Measurements from ENCODE around the gene PPP3R1. TPM values are rescaled to one million over a fixed set of nuclear protein-coding genes. Genes with fewer than 3 reads are reported as not detected.

PPP3R1 gene
- total and polyA plus RNA-seq, 2 donors (not counting 3 experiments of a cell fraction or from before 2014, with no cell fraction given): 8.4 to 62.2 TPM

GRCh38 chr2:68178432-68178831 is 73.9 kb downstream of the PPP3R1 start:
- CTCF ChIA-PET: interaction anchor here (0.9 to 1.0 kb wide), 2 partner anchors 10 to 18 kb away, joined by 3 to 4 read pairs; no protein-coding TSS in a partner anchor

More at GRCh38 chr2:68178432-68178831, 73.9 kb downstream of the PPP3R1 start:
- dilution Hi-C loops (cut with MboI; ENCODE audit: extremely low pct_ligation_motif_present, low sequenced_read_pairs): no loop called here
- Histone ChIP-seq H3K4me1 (ENCODE audit: control insufficient read depth, extremely low read depth, insufficient read depth, low read length) (no peaks in the 10 kb centered on the region), H3K9ac (replicated peaks; ENCODE audit: extremely low read depth, insufficient read depth, low read length) (no peak overlapping the region), H4K20me1 (replicated peaks; ENCODE audit: control insufficient read depth, extremely low read depth, insufficient read depth, low read length) (peaks cover 3% of the 10 kb centered on the region), H3K36me3 (ENCODE audit: control insufficient read depth in 2 of 2, extremely low read depth in 1 of 2, insufficient read depth in 2 of 2, low read length in 2 of 2) (peaks cover 5 to 14% of the 10 kb centered on the region in 2 experiments), H3K27me3 (ENCODE audit: control insufficient read depth in 2 of 2, insufficient read depth in 2 of 2, low read length in 2 of 2) (no peaks in the 10 kb centered on the region), H3K27ac (ENCODE audit: insufficient read depth, low read depth, low read length) (no peak overlapping the region), H2AFZ (ENCODE audit: low read depth, low read length) (no peak overlapping the region), H3K9me1 (replicated peaks; ENCODE audit: control insufficient read depth, extremely low read depth, insufficient read depth, low read length) (no peaks in the 10 kb centered on the region), H3K79me2 (ENCODE audit: control insufficient read depth, insufficient read depth, low read length) (peaks cover 3% of the 10 kb centered on the region), H3K9me3 (replicated peaks; ENCODE audit: control insufficient read depth, insufficient read depth, low read length) (no peaks in the 10 kb centered on the region), H3K4me2 (ENCODE audit: insufficient read depth, low read length) (no peak overlapping the region), H3K4me3 (replicated peaks in 1 of 3; ENCODE audit: insufficient read depth in 1 of 3, low read depth in 1 of 3, low read length in 3 of 3) (no peak overlapping the region)
- TF ChIP-seq POLR2AphosphoS5 (IDR thresholded peaks at IDR 0.05; ENCODE audit: insufficient read depth, low read depth, low read length): no peak
- TF ChIP-seq GATA2 (IDR thresholded peaks at IDR 0.05; ENCODE audit: insufficient read depth, insufficient read length, low read depth, low read length): no peak
- no peak for TF ChIP-seq CTCF (IDR thresholded peaks at IDR 0.05; ENCODE audit: extremely low read depth in 1 of 2, insufficient read depth in 1 of 2, low read depth in 1 of 2, low read length in 2 of 2)
- TF ChIP-seq POLR2A (IDR thresholded peaks at IDR 0.05; ENCODE audit: low read depth, low read length): no peak
- no peak for TF ChIP-seq EZH2 (IDR thresholded peaks at IDR 0.05; ENCODE audit: borderline replicate concordance, low read depth, low read length, severe bottlenecking)
- TF ChIP-seq, protein P1, sequence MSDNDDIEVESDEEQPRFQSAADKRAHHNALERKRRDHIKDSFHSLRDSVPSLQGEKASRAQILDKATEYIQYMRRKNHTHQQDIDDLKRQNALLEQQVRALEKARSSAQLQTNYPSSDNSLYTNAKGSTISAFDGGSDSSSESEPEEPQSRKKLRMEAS (IDR thresholded peaks at IDR 0.05; ENCODE audit: insufficient read depth, insufficient read length): no peak
- no peak for TF ChIP-seq JUN (IDR thresholded peaks at IDR 0.05; ENCODE audit: borderline replicate concordance, insufficient read depth, insufficient read length, low read depth)
- TF ChIP-seq FOS (IDR thresholded peaks at IDR 0.05; ENCODE audit: borderline replicate concordance, insufficient read depth, low read length): no peak
- no peak for TF ChIP-seq MYC (IDR thresholded peaks at IDR 0.05; ENCODE audit: low read depth, low read length)
- intact Hi-C loops (cut with micrococcal nuclease): no loop called here
- DNase-seq (ENCODE audit: low read depth, low spot score) (no peak), FAIRE-seq (no peak)
- POLR2A ChIA-PET: interaction anchor here (0.7 kb wide), 1 partner anchor 47 kb away, joined by 4 read pairs; no protein-coding TSS in a partner anchor
- BruUV-seq (replicated peaks): no TSS peak

Data from endothelial cell of umbilical vein (primary cell).